ENCODE results near the gene NAA80. TPM values are rescaled to one million over a fixed set of nuclear protein-coding genes. Genes with fewer than 3 reads are reported as not detected.

The NAA80 gene
- total RNA-seq, 1 experiment from 2014 or later: 8.7 TPM

- peaks cover 33% of the 10 kb centered on the region for H3K79me2 ChIP-seq (ENCODE audit: low read length)
Observed at GRCh38 chr3:50254577-50255250, 44.5 kb downstream of the NAA80 start.

GRCh38 chr3:50251220-50251619 lies 48.0 kb downstream of the NAA80 start:
- DNase-seq: peak; percentile 96
- ATAC-seq: peak; percentile 78
- Histone ChIP-seq H3F3A (ENCODE audit: low read length, unreplicated experiment) (peaks cover 5% of the 10 kb centered on the region), H3K4me3 (ENCODE audit: low read length) (no peak overlapping the region), H3K4me1 (ENCODE audit: insufficient read depth, low read length) (peaks cover 50% of the 10 kb centered on the region), H3K9ac (ENCODE audit: low read length) (no peak overlapping the region), H2AFZ (ENCODE audit: low read length) (no peak overlapping the region), H3K27me3 (ENCODE audit: low read length) (no peaks in the 10 kb centered on the region), H3K36me3 (ENCODE audit: low read depth, low read length) (peaks cover 5% of the 10 kb centered on the region; the same call in 1 of the 2 replicates), H4K20me1 (ENCODE audit: low read length) (0 out of 2 replicates have a peak, but pooled peaks cover 7% of the 10 kb centered on the region), H3K79me2 (ENCODE audit: low read length) (peaks cover 67% of the 10 kb centered on the region), H3K4me2 (ENCODE audit: low read length) (peak overlapping the region; percentile 12; the same call in 1 of the 2 replicates), H3K9me2 (replicated peaks; ENCODE audit: low read length) (no peaks in the 10 kb centered on the region), H3K27ac (ENCODE audit: low read length) (peak overlapping the region; percentile 58), H3K9me3 (ENCODE audit: low read length) (no peaks in the 10 kb centered on the region)
- intact Hi-C loops (cut with micrococcal nuclease): no loop called here
- ChIA-PET POLR2A (ENCODE audit: unreplicated experiment) (no interaction called here), CTCF (interaction anchor here (0.6 to 1.4 kb wide), 4 partner anchors 9 to 57 kb away, joined by 3 to 4 read pairs (median 4); partner anchors contain the start of gene GNAI2)
- no TSS peak for BruUV-seq (replicated peaks)
- TF ChIP-seq EZH2phosphoT487 (IDR thresholded peaks at IDR 0.05; ENCODE audit: borderline replicate concordance, low read length) (no peak), CTCF (conservative IDR thresholded peaks at IDR 0.05; ENCODE audit: low read depth, low read length) (no peak), EZH2 (IDR thresholded peaks at IDR 0.05; ENCODE audit: low read length, unreplicated experiment) (no peak)

More at GRCh38 chr3:50254577-50255250, 44.5 kb downstream of the NAA80 start:
- Histone ChIP-seq H3F3A (ENCODE audit: low read length, unreplicated experiment) (no peaks in the 10 kb centered on the region), H3K36me3 (ENCODE audit: low read depth, low read length) (peaks cover 19% of the 10 kb centered on the region), H3K27me3 (ENCODE audit: low read length) (no peaks in the 10 kb centered on the region), H3K4me2 (ENCODE audit: low read length) (no peak overlapping the region), H2AFZ (ENCODE audit: low read length) (no peak overlapping the region), H3K4me3 (ENCODE audit: low read length) (no peak overlapping the region), H3K4me1 (ENCODE audit: insufficient read depth, low read length) (peaks cover 19% of the 10 kb centered on the region), H4K20me1 (ENCODE audit: low read length) (0 out of 2 replicates have a peak, but pooled peaks cover 7% of the 10 kb centered on the region), H3K9me2 (replicated peaks; ENCODE audit: low read length) (no peaks in the 10 kb centered on the region), H3K9me3 (ENCODE audit: low read length) (no peaks in the 10 kb centered on the region), H3K27ac (ENCODE audit: low read length) (no peak overlapping the region), H3K9ac (ENCODE audit: low read length) (no peak overlapping the region)
- ChIA-PET POLR2A (ENCODE audit: unreplicated experiment) (no interaction called here), CTCF (no interaction called here)
- no TSS peak for BruUV-seq (replicated peaks)
- DNase-seq: no peak
- ATAC-seq: no peak
- intact Hi-C loops (cut with micrococcal nuclease): no loop called here
- no peak for TF ChIP-seq CTCF (conservative IDR thresholded peaks at IDR 0.05; ENCODE audit: low read depth, low read length)
- no peak for TF ChIP-seq EZH2phosphoT487 (IDR thresholded peaks at IDR 0.05; ENCODE audit: borderline replicate concordance, low read length)
- no peak for TF ChIP-seq EZH2 (IDR thresholded peaks at IDR 0.05; ENCODE audit: low read length, unreplicated experiment)

- intact Hi-C loops (cut with micrococcal nuclease): no loop called here
- H3K4me1 ChIP-seq (ENCODE audit: insufficient read depth, low read length): peaks cover 57% of the 10 kb centered on the region
- ChIA-PET POLR2A (ENCODE audit: unreplicated experiment) (no interaction called here), CTCF (interaction anchor here (0.6 to 1.4 kb wide), 3 partner anchors 10 to 24 kb away, joined by 3 to 4 read pairs (median 4); partner anchors contain the start of gene GNAI2)
- peaks cover 71% of the 10 kb centered on the region for H3K79me2 ChIP-seq (ENCODE audit: low read length)
- TF ChIP-seq EZH2 (IDR thresholded peaks at IDR 0.05; ENCODE audit: low read length, unreplicated experiment): no peak
- TF ChIP-seq CTCF (conservative IDR thresholded peaks at IDR 0.05; ENCODE audit: low read depth, low read length): no peak
- TF ChIP-seq EZH2phosphoT487 (IDR thresholded peaks at IDR 0.05; ENCODE audit: borderline replicate concordance, low read length): no peak
- 0 out of 2 replicates have a peak, but pooled peaks cover 7% of the 10 kb centered on the region for H4K20me1 ChIP-seq (ENCODE audit: low read length)
- BruUV-seq (replicated peaks): no TSS peak
- no peaks in the 10 kb centered on the region for H3K9me3 ChIP-seq (ENCODE audit: low read length)
- H3F3A ChIP-seq (ENCODE audit: low read length, unreplicated experiment): peaks cover 5% of the 10 kb centered on the region
- H3K27me3 ChIP-seq (ENCODE audit: low read length): no peaks in the 10 kb centered on the region
- no peak overlapping the region for H2AFZ ChIP-seq (ENCODE audit: low read length)
- peak overlapping the region; percentile 58 for H3K27ac ChIP-seq (ENCODE audit: low read length)
- no peak overlapping the region for H3K4me2 ChIP-seq (ENCODE audit: low read length)
- no peak overlapping the region for H3K4me3 ChIP-seq (ENCODE audit: low read length)
- DNase-seq (no peak), ATAC-seq (no peak)
- H3K36me3 ChIP-seq (ENCODE audit: low read depth, low read length): peaks cover 4% of the 10 kb centered on the region; the same call in 1 of the 2 replicates
- no peak overlapping the region for H3K9ac ChIP-seq (ENCODE audit: low read length)
- H3K9me2 ChIP-seq (replicated peaks; ENCODE audit: low read length): no peaks in the 10 kb centered on the region
Observed at GRCh38 chr3:50250514-50250913, 48.7 kb downstream of the NAA80 start.

Data from PC-3 (cell line).